ENCODE measurements around the gene SZRD1. TPM values are rescaled to one million over a fixed set of nuclear protein-coding genes. Genes with fewer than 3 reads are reported as not detected.

Gene SZRD1
- total and polyA plus RNA-seq, 2 donors (not counting 3 experiments of a cell fraction or from before 2014, with no cell fraction given), result 162 to 164 TPM

- intact Hi-C loops (cut with micrococcal nuclease) (loop anchor here (5.0 kb wide), 2 partner anchors 126 to 141 kb away; partner anchors contain the start of gene RNU1-1), dilution Hi-C loops (cut with MboI; ENCODE audit: extremely low pct_ligation_motif_present, low sequenced_read_pairs) (no loop called here)
- Histone ChIP-seq H2AFZ (ENCODE audit: low read depth, low read length) (no peak overlapping the region), H3K9ac (replicated peaks; ENCODE audit: extremely low read depth, insufficient read depth, low read length) (peak overlapping the region; percentile 41), H3K4me2 (ENCODE audit: insufficient read depth, low read length) (peak overlapping the region; percentile 20), H3K9me3 (replicated peaks; ENCODE audit: control insufficient read depth, insufficient read depth, low read length) (no peaks in the 10 kb centered on the region), H3K27ac (ENCODE audit: insufficient read depth, low read depth, low read length) (peak overlapping the region; percentile 72), H3K9me1 (replicated peaks; ENCODE audit: control insufficient read depth, extremely low read depth, insufficient read depth, low read length) (no peaks in the 10 kb centered on the region), H3K79me2 (ENCODE audit: control insufficient read depth, insufficient read depth, low read length) (peaks cover 84% of the 10 kb centered on the region), H3K36me3 (ENCODE audit: control insufficient read depth in 2 of 2, extremely low read depth in 1 of 2, insufficient read depth in 2 of 2, low read length in 2 of 2) (no peaks in the 10 kb centered on the region), H3K4me3 (replicated peaks in 1 of 3; ENCODE audit: insufficient read depth in 1 of 3, low read depth in 1 of 3, low read length in 3 of 3) (no peak overlapping the region), H3K27me3 (ENCODE audit: control insufficient read depth in 2 of 2, insufficient read depth in 2 of 2, low read length in 2 of 2) (no peaks in the 10 kb centered on the region), H3K4me1 (ENCODE audit: control insufficient read depth, extremely low read depth, insufficient read depth, low read length) (peaks cover 62% of the 10 kb centered on the region), H4K20me1 (replicated peaks; ENCODE audit: control insufficient read depth, extremely low read depth, insufficient read depth, low read length) (no peaks in the 10 kb centered on the region)
- FAIRE-seq (peak; percentile 70), DNase-seq (ENCODE audit: low read depth, low spot score) (peak; percentile 82)
- TF ChIP-seq MAX (IDR thresholded peaks at IDR 0.05; ENCODE audit: insufficient read depth, insufficient read length) (no peak), EZH2 (IDR thresholded peaks at IDR 0.05; ENCODE audit: borderline replicate concordance, low read depth, low read length, severe bottlenecking) (no peak), POLR2AphosphoS5 (IDR thresholded peaks at IDR 0.05; ENCODE audit: insufficient read depth, low read depth, low read length) (no peak), POLR2A (IDR thresholded peaks at IDR 0.05; ENCODE audit: low read depth, low read length) (peak; percentile 23), CTCF (IDR thresholded peaks at IDR 0.05; ENCODE audit: extremely low read depth in 1 of 2, insufficient read depth in 1 of 2, low read depth in 1 of 2, low read length in 2 of 2) (no peak), JUN (IDR thresholded peaks at IDR 0.05; ENCODE audit: borderline replicate concordance, insufficient read depth, insufficient read length, low read depth) (peak; percentile 97), GATA2 (IDR thresholded peaks at IDR 0.05; ENCODE audit: insufficient read depth, insufficient read length, low read depth, low read length) (no peak), FOS (IDR thresholded peaks at IDR 0.05; ENCODE audit: borderline replicate concordance, insufficient read depth, low read length) (peak; percentile 85), MYC (IDR thresholded peaks at IDR 0.05; ENCODE audit: low read depth, low read length) (no peak)
- CTCF ChIA-PET, result interaction anchor here (2.0 to 4.9 kb wide), 2 partner anchors 9 to 69 kb away, joined by 12 to 18 read pairs; partner anchors contain the start of gene NECAP2
- BruUV-seq (replicated peaks), result no TSS peak
- POLR2A ChIA-PET, result no interaction called here
Observed at GRCh38 chr1:16371725-16372124, 4.7 kb downstream of the SZRD1 start.

Data from endothelial cell of umbilical vein (primary cell).